T1000 (cell line): ENCODE measurements around the gene SCFD1.
A peak's percentile ranks its signal among the peaks of the same experiment; 100 is the strongest.
"Not testable (repeated sequence)": the region's sequence is repeated elsewhere in the genome, so short reads cannot be mapped to it uniquely, and the experiment has no call there.

Experiments used
- DNase-seq: peaks from one replicate; lab custom pipeline; 2025; ENCODE audit warnings: mixed read lengths; lab: John Stamatoyannopoulos, UW

Gene SCFD1

DNA sequence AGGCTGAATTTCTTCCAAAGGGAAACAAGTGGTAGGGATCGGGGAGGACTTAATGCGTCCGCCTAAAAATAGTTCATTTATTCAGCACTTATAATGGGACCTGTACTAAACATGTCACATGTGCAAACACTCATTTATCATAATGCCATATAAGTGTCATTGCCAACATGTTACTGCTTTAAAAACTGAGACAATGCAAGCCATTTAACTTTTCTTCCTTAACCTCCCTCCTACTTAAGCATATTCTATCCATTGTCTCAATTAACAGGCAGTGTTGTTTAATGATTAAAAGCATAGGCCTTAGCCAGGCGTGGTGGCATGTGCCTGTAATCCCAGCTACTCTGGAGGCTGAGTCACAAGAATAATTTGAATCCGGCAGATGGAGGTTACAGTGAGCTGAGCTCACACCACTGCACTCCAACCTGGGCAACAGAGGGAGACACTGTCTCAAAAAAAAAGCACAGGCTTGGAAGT, 13.5 kb upstream of the SCFD1 start:
- no peak for DNase-seq

DNA sequence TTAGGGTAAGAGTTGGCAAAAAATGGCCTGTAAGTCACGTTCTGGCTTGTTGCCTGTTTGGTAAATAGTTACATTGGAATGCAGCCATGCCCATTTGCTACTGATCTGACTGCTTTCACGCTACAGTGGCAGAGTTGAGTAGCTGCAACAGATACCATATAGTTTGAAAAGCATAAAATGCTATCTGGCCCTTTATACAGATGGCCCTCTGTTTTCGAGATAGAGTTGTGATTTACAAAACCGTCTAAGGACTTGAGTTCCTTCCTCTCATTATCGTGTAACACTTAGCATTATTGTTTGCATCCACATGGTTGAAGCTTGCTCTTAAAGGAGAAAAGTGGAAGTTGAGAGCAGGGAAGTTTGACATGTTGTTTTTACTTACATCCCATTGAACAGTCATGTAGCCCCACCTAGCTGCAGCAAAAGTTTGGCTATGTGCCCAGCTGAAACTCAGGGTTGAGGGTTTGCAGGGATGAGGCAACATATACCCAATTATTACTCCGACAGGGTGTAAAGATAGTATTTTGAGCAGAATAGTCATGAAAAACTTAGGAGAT, 11.3 kb upstream of the SCFD1 start:
- DNase-seq, result peak; percentile 12

DNA sequence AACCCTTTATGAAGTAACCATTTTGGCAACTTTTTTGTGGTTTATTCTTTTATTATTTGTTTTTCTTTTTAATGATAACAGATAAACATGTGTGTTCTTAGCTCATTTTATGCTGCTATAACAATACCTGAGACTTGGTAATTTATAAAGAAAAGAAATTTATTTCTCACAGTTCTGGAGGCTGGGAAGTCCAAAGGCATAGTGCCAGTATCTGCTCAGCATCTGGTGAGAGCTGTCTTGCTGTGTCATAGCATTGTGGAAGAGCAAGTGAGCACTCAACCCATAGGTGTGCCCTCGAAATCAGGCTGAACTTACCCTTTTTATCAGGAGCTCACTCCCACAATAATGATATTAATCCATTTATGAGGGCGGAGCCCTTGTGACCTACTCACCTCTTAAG, 8.0 kb upstream of the SCFD1 start:
- no peak for DNase-seq

DNA sequence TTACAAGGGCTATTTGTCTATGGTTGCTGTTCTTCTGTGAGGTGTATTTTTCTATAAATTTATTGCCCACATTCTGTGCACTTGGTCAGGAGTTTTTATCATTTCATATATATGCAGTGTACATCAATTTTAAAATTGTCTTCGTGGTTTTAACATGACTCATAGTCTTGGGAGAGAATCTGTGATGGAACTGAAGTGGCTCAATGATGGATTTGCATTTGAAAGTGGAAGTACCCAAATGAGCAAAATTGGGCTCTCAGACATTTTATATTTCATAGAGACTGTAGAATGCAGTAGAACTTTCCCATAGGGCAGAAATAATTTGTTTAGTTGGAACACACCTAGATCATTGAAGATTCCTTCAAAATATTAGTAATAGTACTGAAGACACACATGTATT, 1.9 kb upstream of the SCFD1 start:
- DNase-seq, result no peak

GRCh38 chr14:30621354-30621939, 672 bp upstream of the SCFD1 start:
- DNase-seq, result no peak

- DNase-seq, result no peak
Observed at GRCh38 chr14:30623412-30624131, 1.5 kb downstream of the SCFD1 start.

DNA sequence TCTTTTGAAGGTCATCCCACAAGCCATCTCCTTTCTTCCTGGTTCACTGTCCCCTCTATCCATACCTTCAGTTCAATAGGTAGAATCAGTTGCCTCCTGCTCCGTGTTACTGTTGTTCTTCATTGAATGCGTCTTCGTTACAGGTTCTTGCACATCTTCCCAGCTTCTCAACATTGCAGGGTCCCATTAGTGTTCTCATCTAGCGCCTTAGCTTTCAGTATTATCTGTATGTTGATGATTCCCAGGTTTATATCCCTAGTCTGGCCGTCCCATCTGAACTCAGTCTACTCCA, 2.0 kb downstream of the SCFD1 start:
- no peak for DNase-seq

GRCh38 chr14:30625533-30625932, 3.4 kb downstream of the SCFD1 start:
- no peak for DNase-seq

GRCh38 chr14:30629432-30629831, 7.3 kb downstream of the SCFD1 start:
- DNase-seq, result not testable (repeated sequence)

GRCh38 chr14:30630248-30630647, 8.1 kb downstream of the SCFD1 start:
- DNase-seq, result no peak

GRCh38 chr14:30632730-30633129, 10.6 kb downstream of the SCFD1 start:
- DNase-seq, result no peak

- no peak for DNase-seq
Observed at GRCh38 chr14:30638926-30639325, 16.8 kb downstream of the SCFD1 start.

DNA sequence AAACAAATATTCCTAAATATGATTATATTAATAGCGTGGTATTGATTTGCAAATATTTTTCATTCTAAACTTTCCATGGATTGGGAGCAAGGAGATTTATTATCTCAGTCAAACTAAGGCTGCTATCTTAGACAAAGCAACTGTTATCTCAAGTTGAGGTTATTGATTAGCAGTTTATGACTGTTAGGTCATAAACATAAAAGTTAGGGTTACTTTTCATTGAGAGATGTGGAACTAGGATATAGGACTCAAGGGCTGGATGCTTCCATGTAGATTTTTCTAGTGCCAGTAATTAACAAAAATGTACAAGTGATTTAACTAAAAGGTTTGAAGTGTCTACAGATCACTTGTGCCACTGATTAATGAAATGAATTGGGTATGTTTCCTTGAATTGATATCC, 19.1 kb downstream of the SCFD1 start:
- no peak for DNase-seq

- not testable (repeated sequence) for DNase-seq
Observed at GRCh38 chr14:30644462-30644861, 22.3 kb downstream of the SCFD1 start.

GRCh38 chr14:30645600-30645999, 23.5 kb downstream of the SCFD1 start:
- no peak for DNase-seq

- no peak for DNase-seq
Observed at GRCh38 chr14:30648471-30648870, 26.4 kb downstream of the SCFD1 start.

- no peak for DNase-seq
Observed at GRCh38 chr14:30651937-30652336, 29.8 kb downstream of the SCFD1 start.

DNA sequence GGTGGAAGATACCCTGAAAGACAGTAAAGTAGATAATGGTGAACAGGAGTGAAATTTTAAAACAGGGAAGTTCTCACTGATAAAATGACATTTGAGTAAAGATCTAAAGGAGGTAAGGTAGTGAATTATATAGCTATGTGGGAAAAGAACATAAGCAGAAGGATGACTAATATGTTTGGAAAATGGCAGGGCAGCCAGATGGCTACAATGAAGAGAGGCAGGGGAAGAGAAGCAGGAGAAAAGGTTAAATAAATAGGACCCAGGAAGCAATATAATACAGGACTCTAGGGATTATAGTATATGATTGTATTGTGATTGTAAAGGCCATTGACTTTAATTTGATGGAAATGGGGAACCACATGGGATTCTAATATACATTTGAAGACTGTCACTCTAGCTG, 33.0 kb downstream of the SCFD1 start:
- no peak for DNase-seq

- no peak for DNase-seq
Observed at GRCh38 chr14:30655658-30656057, 33.5 kb downstream of the SCFD1 start.

- no peak for DNase-seq
Observed at GRCh38 chr14:30656190-30656632, 34.1 kb downstream of the SCFD1 start.

DNA sequence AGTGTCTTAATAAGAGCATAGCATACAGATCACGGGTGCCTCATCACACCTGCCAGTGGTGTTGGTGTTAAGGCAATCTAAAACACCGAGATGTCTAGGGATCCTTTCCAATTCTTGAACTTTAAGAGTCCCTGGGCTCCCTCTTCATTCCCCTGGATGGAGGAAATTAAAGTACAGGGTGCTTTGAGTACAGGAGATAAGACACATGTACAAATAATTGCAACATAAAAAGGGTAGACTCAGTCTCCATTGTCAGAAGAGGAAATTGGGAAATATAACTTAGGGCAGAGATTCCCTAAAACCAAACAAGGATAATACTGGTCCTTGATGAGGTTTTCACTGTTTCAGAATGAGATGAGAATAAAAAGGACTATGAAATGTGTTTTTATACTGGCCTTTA, 34.9 kb downstream of the SCFD1 start:
- DNase-seq, result no peak

DNA sequence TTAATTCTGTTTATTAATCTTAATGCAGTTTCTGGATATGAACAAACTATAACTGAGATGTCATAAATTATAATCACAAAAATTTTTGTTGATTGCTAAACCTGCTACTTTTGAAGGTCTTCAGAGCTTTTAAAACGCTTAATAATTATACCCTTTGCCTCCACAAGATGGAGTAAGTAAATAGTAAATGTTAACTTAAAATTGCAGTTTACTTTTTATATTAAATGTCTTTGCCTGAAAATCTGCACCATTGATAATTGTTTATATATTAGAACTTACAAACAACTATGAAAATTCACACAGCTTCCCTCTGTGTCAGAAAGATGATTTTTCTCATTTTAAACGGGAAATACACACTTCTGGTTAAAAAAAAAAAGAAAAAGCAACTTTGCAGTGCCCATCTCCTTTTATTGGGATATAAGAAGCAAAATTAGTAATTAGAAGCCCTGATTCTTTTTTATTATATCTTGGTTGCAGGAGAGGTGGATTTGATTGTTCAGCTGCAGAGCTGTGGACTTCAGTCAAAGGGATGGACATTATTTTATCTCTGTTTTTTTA, 35.6 kb downstream of the SCFD1 start:
- no peak for DNase-seq

DNA sequence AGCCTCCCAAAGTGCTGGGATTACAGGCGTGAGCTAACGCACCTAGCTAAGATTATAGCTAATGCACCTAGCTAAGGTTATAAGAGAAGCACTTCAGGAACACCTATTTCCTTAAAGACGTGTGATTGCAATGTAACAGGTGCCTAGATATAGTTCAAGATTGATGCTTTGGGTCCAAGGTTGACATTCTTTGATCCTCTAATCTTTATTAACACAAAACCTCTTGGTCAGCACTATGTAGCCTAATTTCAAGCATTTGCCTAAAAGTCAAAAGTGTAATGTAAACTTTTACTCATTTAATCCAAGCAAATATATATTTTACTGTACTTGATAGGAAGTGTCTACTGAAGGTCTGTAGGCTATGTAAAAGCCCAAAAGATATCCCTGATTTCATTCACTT, 36.5 kb downstream of the SCFD1 start:
- no peak for DNase-seq
